Gastrocnemius medialis (tissue), 4 donors: ENCODE measurements around the gene EYA3.

Source experiments
- POLR2A ChIP-seq, 2 donors: fragments of 450-650 bp; IDR thresholded peaks; one replicate each; pipeline ENCODE4 v1.6.1; 2017; ENCODE audit warnings: antibody characterized with exemption in 2 of 2, mild to moderate bottlenecking in 2 of 2, moderate library complexity in 2 of 2
- TF ChIP-seq, protein P1 (sequence below), 5 experiments: fragments of 450-650 bp in 3 of 5; fragments of 200-600 bp in 2 of 5; sonication (generic) in 2 of 5; IDR thresholded peaks in 4 of 5; conservative IDR thresholded peaks in 1 of 5; 1 replicate in 4 of 5; 2 replicates in 1 of 5; pipeline ENCODE4 v1.5.1; 2016 to 2019; ENCODE audit warnings: antibody characterized with exemption in 5 of 5, mild to moderate bottlenecking in 3 of 5, moderate library complexity in 3 of 5

DNA sequence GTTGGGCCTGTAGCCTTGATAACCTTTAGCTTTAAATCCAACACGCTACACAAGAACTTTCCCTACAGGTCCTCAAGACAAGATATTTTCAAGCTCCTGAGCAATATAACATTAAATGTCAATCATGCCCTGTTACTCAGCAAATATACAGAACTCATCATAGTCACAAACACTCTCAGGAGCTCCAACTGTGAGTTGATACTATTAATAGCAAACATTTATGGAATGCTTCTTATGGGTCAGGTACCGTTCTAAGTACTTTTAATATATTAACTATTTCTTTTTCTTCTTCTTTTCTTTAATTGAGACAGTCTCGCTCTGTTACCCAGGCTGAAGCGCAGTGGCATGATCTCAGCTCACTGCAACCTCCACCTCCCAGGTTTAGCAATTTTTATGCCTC lies 10.1 kb downstream of the EYA3 start:
- TF ChIP-seq, protein P1, sequence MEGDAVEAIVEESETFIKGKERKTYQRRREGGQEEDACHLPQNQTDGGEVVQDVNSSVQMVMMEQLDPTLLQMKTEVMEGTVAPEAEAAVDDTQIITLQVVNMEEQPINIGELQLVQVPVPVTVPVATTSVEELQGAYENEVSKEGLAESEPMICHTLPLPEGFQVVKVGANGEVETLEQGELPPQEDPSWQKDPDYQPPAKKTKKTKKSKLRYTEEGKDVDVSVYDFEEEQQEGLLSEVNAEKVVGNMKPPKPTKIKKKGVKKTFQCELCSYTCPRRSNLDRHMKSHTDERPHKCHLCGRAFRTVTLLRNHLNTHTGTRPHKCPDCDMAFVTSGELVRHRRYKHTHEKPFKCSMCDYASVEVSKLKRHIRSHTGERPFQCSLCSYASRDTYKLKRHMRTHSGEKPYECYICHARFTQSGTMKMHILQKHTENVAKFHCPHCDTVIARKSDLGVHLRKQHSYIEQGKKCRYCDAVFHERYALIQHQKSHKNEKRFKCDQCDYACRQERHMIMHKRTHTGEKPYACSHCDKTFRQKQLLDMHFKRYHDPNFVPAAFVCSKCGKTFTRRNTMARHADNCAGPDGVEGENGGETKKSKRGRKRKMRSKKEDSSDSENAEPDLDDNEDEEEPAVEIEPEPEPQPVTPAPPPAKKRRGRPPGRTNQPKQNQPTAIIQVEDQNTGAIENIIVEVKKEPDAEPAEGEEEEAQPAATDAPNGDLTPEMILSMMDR (IDR thresholded peaks at IDR 0.05 in 4 of 5, conservative IDR thresholded peaks at IDR 0.05 in 1 of 5), result no peak
- no peak for TF ChIP-seq POLR2A (IDR thresholded peaks at IDR 0.05)
